ENCODE measurements around the gene HRH3. TPM values are rescaled to one million over a fixed set of nuclear protein-coding genes. Genes with fewer than 3 reads are reported as not detected.

HRH3 gene
- total RNA-seq, 1 experiment from 2014 or later = not detected

- Histone ChIP-seq H3K4me1 (no peaks in the 10 kb centered on the region), H3K9me3 (peaks cover 4% of the 10 kb centered on the region; the same call in 1 of the 2 replicates), H3K4me3 (ENCODE audit: low read depth, low read length) (no peak overlapping the region), H3K27me3 (replicated peaks; ENCODE audit: control insufficient read depth, insufficient read depth, low read length) (peaks cover 8% of the 10 kb centered on the region), H3K36me3 (ENCODE audit: control insufficient read depth, insufficient read depth, low read length) (no peaks in the 10 kb centered on the region)
- ChIA-PET CTCF (no interaction called here), POLR2A (no interaction called here)
- Mint-ChIP-seq H3K4me3 (ENCODE audit: unreplicated experiment) (no peak overlapping the region), H3K27me3 (ENCODE audit: insufficient read depth, unreplicated experiment) (peaks cover 14% of the 10 kb centered on the region), H3K9me3 (ENCODE audit: unreplicated experiment) (no peaks in the 10 kb centered on the region), H3K4me1 (ENCODE audit: low read depth, unreplicated experiment) (no peaks in the 10 kb centered on the region), H3K27ac (ENCODE audit: unreplicated experiment) (no peak overlapping the region), H3K36me3 (ENCODE audit: insufficient read depth, unreplicated experiment) (no peaks in the 10 kb centered on the region)
- TF ChIP-seq CTCF (IDR thresholded peaks at IDR 0.05; ENCODE audit: insufficient read depth in 1 of 2, low read depth in 1 of 2, low read length in 1 of 2, severe bottlenecking in 1 of 2, unreplicated experiment in 1 of 2) = no peak
- intact Hi-C loops (cut with micrococcal nuclease; ENCODE audit: unreplicated experiment) = no loop called here
- no peak for DNase-seq
- BruUV-seq (replicated peaks) = no TSS peak
Measured at GRCh38 chr20:62228982-62229545, 9.0 kb upstream of the HRH3 start.

- Histone ChIP-seq H3K9me3 (peaks cover 4% of the 10 kb centered on the region; the same call in 1 of the 2 replicates), H3K4me3 (ENCODE audit: low read depth, low read length) (no peak overlapping the region), H3K4me1 (no peaks in the 10 kb centered on the region), H3K27me3 (replicated peaks; ENCODE audit: control insufficient read depth, insufficient read depth, low read length) (peaks cover 11% of the 10 kb centered on the region), H3K36me3 (ENCODE audit: control insufficient read depth, insufficient read depth, low read length) (no peaks in the 10 kb centered on the region)
- no peaks in the 10 kb centered on the region for H3K9me3 Mint-ChIP-seq (ENCODE audit: unreplicated experiment)
- no peaks in the 10 kb centered on the region for H3K36me3 Mint-ChIP-seq (ENCODE audit: insufficient read depth, unreplicated experiment)
- peaks cover 14% of the 10 kb centered on the region for H3K27me3 Mint-ChIP-seq (ENCODE audit: insufficient read depth, unreplicated experiment)
- BruUV-seq (replicated peaks) = no TSS peak
- no peak overlapping the region for H3K4me3 Mint-ChIP-seq (ENCODE audit: unreplicated experiment)
- peak; percentile 60 to 78 for DNase-seq
- no peaks in the 10 kb centered on the region for H3K4me1 Mint-ChIP-seq (ENCODE audit: low read depth, unreplicated experiment)
- ChIA-PET CTCF (no interaction called here), POLR2A (no interaction called here)
- intact Hi-C loops (cut with micrococcal nuclease; ENCODE audit: unreplicated experiment) = no loop called here
- no peak for TF ChIP-seq CTCF (IDR thresholded peaks at IDR 0.05; ENCODE audit: insufficient read depth in 1 of 2, low read depth in 1 of 2, low read length in 1 of 2, severe bottlenecking in 1 of 2, unreplicated experiment in 1 of 2)
- no peak overlapping the region for H3K27ac Mint-ChIP-seq (ENCODE audit: unreplicated experiment)
Measured at GRCh38 chr20:62227977-62228958, 8.2 kb upstream of the HRH3 start.

- H3K27me3 Mint-ChIP-seq (ENCODE audit: insufficient read depth, unreplicated experiment) = peaks cover 21% of the 10 kb centered on the region
- Histone ChIP-seq H3K27me3 (replicated peaks; ENCODE audit: control insufficient read depth, insufficient read depth, low read length) (peaks cover 14% of the 10 kb centered on the region), H3K36me3 (ENCODE audit: control insufficient read depth, insufficient read depth, low read length) (no peaks in the 10 kb centered on the region), H3K4me3 (ENCODE audit: low read depth, low read length) (no peak overlapping the region), H3K4me1 (no peaks in the 10 kb centered on the region), H3K9me3 (peaks cover 4% of the 10 kb centered on the region; the same call in 1 of the 2 replicates)
- POLR2A ChIA-PET = no interaction called here
- H3K4me1 Mint-ChIP-seq (ENCODE audit: low read depth, unreplicated experiment) = no peaks in the 10 kb centered on the region
- DNase-seq = no peak
- intact Hi-C loops (cut with micrococcal nuclease; ENCODE audit: unreplicated experiment) = no loop called here
- no peaks in the 10 kb centered on the region for H3K9me3 Mint-ChIP-seq (ENCODE audit: unreplicated experiment)
- no peak overlapping the region for H3K4me3 Mint-ChIP-seq (ENCODE audit: unreplicated experiment)
- no peak for TF ChIP-seq CTCF (IDR thresholded peaks at IDR 0.05; ENCODE audit: insufficient read depth in 1 of 2, low read depth in 1 of 2, low read length in 1 of 2, severe bottlenecking in 1 of 2, unreplicated experiment in 1 of 2)
- no TSS peak for BruUV-seq (replicated peaks)
- no peak overlapping the region for H3K27ac Mint-ChIP-seq (ENCODE audit: unreplicated experiment)
- CTCF ChIA-PET = no interaction called here
- H3K36me3 Mint-ChIP-seq (ENCODE audit: insufficient read depth, unreplicated experiment) = no peaks in the 10 kb centered on the region
Measured at GRCh38 chr20:62227591-62227976, 7.5 kb upstream of the HRH3 start.

Measured in Caco-2 (cell line).